SIG-M5 treated with dmso at 0.1 percent for 504 hours (cell line): ENCODE measurements around the gene EBF3.

Experiments
- DNase-seq: peaks from one replicate; lab custom pipeline; 2025; ENCODE audit not compliant: unreplicated experiment; lab: John Stamatoyannopoulos, UW

The EBF3 gene

DNA sequence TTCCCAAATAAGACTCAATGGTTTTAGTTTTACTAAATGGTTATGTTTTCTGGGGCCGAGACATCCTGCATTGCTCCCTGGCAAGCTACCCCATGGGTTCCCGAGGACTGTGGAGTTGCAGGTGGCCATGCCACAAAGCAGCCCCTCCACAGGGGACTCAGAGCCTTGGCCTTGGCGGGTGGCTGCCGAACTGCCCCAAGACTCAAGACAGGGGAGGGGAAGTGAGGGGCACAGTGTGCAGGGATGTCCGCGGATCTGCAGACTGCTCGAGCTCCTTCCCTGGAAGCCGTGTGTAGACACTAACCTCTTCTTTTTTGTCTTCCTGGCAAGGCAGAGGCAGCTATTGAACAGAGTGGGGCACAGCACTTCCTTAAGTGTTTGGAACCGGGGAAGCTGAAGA lies 154.6 kb downstream of the EBF3 start:
- DNase-seq = no peak

DNA sequence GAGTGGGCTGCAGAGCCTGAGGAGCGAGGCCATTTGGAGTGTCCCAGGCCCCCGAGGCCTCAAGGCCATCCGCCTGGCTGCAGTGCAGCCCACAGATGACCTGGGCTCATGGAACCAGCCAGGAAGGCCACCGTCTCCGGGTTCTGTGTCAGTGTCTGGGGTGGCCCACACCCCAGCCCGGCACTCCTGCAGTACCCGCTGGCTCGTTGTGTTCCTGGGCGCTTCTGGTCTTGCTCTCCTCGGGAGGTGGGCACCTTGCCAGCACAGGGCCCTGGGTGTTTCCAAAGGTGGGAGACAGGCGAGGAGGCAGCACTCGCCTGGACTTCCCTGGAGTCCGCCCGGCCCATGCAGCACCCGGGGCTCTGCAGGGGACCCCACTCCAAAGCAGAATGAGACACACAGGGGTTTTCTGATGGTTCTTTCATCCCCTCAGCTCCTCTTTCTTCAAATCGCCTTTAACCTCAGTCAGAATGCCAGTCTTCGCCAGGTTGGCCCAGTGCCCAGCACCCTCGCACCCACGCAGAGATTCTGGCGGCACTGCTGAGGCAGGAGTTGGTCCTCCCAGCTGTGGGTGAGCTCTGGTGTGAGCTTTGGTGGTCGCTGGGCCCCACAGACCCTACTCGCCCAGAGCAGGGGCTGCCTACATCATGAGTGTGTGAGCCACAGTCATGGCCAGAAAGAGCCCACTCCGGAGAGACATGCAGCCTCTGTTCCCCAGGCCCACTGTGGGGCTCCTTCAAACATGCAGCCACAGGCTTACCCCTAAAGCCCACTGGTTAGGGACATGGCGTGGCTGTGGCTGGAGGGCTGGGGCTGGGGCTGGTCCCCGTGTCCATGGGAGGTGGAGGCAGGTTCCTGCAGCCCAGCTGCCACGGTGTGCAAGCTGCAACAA lies 155.7 kb downstream of the EBF3 start:
- no peak for DNase-seq

DNA sequence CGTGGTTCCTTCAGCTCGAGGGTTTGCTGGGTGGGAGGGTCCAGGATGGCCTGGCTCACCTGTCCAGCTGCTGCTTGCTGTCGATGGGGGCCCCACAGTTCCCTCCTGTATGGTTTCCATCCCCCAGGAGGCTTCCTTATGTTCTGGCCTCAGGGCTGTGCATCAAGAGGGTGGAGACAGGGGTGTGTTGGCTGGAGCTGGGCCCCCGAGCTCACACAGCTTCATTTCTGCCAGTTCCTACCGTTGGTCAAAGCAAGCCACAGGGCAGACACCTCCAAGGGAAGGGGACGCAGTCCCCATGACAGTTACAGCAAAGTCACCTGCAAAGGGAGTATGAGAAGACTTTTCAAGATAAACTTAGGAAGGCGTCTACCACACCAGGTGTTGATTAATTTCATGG lies 156.9 kb downstream of the EBF3 start:
- DNase-seq = no peak

DNA sequence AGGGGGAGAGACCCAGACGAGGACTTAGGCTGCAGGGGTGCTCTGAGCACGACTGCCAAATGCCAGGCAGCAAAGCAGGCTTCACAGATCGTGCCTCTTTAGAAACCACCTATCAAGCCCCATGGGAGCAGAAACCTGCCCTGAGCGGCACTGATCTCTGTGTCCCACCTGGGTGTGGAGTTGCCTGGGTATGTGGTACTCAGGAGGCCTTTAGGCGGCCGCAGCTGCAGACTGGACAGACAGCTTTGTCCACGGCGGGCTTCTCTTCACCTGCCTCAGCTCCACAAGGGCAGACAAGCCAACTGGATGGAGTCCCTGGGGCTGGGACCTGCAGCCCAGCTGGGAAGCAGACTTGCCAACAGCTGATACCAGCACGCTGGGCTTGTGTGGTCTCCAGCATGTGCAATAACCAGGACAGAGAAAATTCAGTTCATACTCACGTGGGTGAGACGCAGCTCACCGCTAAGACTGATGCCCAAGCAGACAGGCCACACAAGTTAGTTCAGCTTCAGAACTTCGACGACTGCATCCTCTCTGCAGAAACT lies 163.2 kb downstream of the EBF3 start:
- no peak for DNase-seq

DNA sequence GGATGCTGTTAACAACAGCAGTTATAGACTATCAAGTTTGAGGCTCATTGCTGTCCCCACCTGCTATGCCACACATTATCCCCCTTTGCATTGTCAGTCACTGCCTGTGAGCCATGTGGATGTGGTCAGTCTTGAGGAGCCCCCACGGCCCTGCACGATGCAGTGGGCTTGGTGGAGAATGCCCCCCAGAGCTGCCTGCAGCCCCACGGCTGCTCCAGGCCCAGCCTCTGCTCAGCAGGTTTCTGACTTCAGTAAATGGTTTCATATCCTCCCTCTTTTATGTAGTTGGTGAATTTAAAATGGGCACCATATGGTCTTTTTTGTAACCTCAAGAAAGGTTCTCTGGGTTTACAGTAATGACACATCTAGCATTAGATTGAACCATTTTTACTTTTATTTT lies 164.1 kb downstream of the EBF3 start:
- no peak for DNase-seq

DNA sequence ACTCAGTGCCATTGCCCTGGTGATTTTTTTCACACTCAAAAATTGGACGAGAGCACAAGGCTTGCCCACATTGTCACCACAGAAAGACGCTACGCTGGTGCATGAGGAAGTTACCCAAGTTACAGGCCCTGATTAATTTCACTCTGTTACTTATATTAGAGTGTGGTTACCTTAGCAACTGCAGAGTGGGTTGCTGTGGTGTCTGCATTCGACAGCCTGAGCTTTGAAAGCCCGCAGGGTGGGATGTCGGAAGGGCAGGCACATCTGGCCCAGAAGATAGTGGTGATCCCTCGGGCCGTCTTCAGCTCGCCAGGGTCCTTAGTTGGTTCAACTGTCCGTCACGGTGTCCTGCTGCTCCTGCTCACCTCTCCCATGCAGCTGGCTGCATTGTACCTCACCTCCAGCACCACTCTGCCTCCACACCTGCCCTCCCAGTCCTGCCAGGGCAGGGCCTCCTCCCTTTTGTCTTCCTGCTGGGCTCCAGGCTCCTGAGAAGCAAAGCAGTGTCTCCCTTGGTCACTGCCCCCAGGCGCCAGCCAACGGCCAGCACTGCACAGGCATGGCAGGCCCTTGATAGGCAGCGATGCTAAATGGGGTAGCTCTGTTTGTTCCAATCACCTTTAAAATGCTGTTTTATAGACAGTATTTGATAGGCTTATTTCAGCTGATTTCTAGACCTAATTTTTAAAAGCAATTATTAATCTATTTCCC lies 167.2 kb downstream of the EBF3 start:
- no peak for DNase-seq

DNA sequence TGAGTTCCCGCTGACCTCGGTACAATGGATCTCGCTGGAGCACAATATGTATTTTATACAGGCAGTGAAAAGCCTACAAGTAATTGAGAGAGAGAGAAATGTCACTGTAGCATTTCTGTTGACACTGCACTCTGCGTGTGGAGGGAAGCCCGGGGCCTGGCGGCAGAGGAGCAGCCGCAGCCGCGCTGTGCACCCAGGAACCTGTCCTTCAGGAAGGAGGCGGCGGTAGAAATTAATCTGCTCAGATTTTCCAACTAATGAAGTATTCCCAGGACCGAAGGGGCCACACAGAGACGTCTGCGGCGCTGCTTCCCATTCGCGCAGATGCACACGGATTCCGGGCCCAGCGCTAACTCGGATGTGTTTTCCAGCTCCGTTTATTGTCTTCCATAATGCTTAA lies 170.1 kb downstream of the EBF3 start:
- no peak for DNase-seq

DNA sequence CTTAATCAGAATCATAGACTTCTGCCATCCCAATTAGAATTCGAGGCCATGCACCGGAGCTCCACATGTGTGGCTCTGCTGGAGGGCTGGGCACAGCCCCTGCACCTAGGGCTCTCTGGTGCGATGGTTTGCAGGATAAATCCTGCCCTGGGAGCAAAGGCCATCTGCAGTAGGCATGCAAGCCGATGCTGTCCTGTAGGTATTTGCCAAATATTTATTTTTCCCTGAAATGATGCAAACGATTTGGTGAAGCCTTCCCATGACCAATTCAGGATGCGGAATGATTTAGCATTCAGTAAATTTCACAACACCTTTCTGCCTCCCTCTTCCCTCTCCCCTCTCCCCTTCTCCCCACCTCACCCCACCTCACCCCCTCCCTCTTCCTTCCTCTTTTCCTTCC lies 170.6 kb downstream of the EBF3 start:
- no peak for DNase-seq

DNA sequence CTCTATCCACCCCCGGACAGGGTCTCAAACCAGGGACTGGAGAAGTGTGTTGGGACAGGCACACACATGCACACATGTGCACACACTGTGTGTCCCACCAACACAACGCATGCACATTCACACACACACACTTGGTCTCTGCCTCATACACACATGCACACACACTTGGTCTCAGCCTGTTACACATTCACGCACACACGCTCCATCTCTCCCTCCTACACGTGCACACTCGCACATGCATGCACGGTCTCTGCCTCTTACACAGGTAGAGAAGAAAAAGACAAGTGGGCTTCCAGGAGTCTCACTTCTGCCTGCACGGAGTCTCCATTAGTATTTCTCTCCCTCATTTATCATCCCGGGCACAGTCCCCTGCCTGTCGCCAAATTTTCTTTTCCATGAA lies 171.2 kb downstream of the EBF3 start:
- no peak for DNase-seq

DNA sequence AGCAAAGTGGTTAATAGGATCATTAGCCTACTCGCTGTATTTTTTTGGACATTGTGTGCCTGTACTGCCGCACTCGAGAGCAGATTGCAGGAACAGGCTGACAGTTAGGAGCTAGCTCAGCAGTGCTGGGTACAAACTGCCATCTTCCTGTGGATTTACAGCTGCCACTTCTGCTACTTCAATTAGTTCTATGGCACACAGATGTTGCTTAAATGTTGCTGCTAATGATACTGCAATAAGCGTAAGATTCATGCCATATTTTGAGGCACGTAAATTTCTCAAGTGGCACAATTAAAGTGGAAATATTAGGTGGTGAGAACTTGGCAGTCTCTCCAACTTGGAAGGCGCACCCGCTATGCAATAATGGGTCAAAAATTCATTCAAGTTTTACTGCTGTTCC lies 171.9 kb downstream of the EBF3 start:
- DNase-seq = no peak

DNA sequence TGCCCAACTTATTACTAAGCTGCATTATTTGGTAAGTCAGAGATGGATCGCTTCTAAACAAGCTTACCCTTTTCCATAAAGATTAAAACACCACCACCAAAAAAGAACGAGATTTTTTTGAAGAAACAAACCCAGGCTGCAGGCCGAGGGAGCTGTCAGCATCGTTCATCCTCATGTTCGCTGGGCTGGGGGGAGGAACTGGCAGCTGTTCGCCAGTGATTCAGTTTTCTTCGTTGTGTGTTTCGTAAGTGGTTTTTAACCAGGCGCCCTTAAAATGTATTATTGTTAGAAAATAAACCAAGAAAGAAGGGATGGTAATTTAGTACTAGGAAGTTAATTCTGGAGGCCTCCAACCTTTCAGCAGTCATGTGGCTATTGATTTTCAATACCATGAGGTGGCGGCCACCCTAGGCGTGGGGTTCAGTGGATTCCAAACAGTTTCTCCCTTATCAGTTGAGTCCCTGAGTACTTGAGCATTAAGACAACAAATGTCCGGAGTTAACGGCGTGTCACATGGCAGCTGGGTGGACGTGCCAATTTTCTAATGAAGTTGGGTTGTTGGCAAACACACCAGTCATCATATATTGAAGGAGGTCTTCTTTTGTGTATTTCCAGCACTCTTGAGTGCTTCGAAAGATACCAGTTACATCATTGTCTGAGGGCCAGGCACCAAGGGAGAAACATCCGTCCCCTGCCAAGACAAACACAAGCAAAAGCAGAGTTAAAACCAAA lies 173.2 kb downstream of the EBF3 start:
- DNase-seq = no peak

DNA sequence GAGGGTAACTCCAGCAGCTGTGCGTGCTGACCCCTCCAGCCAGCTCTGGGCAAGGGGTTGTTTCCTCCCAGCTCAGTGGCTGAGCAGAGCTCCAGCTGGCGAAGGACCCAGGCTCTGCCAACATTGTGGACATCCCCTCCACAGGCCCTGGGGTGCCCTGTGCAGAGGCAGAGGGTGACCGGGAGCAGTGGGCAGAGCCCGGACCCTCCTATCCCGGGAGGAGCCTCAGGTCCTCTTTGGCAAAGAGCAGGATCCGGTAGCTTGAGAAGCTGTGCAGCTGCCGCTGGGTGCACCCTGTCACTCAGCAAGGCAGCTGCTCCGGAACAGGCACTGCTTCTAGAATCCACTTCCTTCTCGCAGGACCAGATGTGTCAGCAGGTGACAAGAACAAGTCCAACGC lies 175.9 kb downstream of the EBF3 start:
- DNase-seq = no peak

DNA sequence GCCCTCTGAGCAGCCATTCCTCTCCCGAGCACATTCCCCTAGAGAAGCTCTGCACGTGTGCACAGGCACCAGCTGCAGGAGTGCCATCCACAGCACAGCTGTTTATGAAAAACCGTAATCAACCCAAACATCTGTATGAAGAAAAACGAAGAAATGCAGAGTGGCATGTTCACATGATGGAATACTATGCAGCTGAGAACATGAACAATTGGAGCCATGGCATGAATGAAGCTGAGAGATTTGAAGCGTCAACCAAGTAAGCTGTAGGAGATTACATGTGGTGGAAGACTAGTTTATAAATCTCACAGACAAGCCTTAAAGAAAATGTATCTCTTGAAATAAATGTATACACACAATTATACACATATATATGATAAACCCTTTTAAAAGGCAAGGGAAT lies 176.5 kb downstream of the EBF3 start:
- no peak for DNase-seq

DNA sequence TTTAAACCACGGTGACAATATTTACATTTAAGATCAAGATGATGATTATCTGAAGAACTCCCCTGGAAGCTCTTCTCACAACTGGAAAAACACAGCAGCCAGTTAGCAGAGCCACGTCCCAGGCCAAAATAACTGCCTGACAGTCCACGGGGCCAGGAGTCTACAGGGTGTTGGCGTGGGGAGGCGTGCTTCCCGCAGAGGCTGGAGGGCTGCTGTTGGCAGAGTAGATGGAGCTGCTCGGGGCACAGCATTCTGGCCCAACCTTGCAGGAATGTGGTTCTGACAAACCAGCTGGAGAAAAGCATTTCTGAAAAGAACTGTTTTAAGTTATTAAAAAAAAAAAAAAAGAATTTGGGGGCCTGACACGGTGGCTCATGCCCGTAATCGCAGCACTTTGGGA lies 177.9 kb downstream of the EBF3 start:
- DNase-seq = no peak

DNA sequence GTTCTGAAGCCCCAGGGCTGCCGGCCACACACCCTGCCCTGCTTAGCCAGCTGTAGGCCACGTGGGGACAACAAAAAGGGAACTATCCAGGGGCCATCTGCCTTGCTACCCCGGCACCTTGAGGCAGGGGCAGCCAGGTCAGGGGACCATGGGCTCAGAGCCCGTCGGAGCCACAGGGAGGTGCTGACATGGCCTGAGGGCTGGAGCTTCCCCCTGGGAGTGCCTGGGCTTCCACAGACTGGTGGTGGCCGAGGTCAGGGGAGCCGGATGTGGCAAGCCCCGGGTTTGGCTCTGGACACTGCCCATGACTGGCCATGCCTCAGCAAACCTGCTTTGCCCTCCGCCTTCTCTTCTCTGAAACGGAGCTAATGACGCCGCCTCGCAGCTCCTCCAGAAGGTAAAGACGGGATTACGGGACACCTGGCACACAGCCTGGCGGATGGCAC lies 178.5 kb downstream of the EBF3 start:
- no peak for DNase-seq
